ENCODE data around the gene SEL1L. TPM values are rescaled to one million over a fixed set of nuclear protein-coding genes. Genes with fewer than 3 reads are reported as not detected.

Gene SEL1L
- total RNA-seq, 2 donors from 2014 or later: 32.9 to 36.6 TPM

DNA sequence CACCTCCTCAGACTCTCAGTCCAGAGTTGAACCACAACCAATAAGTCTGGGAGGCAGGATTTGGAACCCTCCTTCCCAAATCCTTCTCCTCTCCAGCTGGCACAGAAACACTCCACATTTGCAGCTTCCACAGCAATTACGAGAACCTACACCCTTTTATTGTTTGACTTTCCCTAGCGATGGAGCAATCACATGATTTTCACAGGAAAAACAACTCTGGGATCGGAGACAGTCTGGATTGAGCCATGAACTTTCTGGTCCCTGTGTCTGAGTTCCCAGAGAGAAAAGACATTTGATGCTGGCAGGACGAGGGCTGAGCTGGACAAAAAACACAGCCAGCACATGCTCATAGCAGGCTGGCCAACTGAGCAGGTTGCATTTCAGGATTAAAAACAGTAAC is 84.5 kb downstream of the SEL1L start:
- Histone ChIP-seq H3K27ac (peak overlapping the region in 1 of 2 donors; percentile 60), H3K27me3 (no peaks in the 10 kb centered on the region)

DNA sequence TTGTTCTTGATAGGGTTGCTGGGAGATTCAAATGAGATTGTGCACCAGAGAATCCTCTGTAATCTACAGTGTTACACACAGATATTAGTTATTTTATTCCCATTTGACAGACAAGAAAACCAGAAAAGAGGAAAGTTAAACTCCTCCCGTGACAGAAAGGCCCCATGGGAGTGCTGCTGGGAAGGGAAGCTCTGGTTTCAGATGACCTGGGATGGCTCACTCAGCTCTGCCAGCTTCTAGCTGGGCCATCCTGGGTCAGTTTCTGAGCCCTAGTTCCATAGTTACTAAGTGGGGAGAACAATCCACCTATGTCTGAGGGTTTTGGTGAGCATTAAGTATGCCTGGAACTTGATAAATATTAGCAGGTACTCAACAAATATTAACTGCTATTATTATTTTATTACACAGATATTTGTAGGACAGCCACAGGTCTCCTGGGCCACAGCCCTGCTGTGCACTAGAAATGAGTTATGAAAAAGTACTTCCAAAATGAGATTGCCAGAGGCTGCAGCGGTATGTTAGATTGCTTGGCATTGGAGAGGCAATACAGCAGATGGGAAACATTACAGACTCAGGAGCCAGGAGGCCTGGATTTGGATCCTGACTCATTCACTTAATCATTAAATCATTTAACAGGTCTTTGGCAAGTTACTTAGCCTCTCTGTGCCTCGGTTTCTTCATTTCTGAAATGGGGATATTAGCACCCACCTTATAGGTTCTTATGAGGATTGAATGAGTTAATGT is 86.5 kb downstream of the SEL1L start:
- Histone ChIP-seq H3K27me3 (no peaks in the 10 kb centered on the region), H3K4me3 (no peak overlapping the region), H3K9me3 (peaks cover 0 to 5% of the 10 kb centered on the region in 2 donors), H3K27ac (peak overlapping the region in 1 of 2 donors; percentile 5), H3K4me1 (peaks cover 0 to 19% of the 10 kb centered on the region in 2 donors), H3K36me3 (no peaks in the 10 kb centered on the region)
- no peak for DNase-seq (ENCODE audit: low spot score)
- TF ChIP-seq, protein P1, sequence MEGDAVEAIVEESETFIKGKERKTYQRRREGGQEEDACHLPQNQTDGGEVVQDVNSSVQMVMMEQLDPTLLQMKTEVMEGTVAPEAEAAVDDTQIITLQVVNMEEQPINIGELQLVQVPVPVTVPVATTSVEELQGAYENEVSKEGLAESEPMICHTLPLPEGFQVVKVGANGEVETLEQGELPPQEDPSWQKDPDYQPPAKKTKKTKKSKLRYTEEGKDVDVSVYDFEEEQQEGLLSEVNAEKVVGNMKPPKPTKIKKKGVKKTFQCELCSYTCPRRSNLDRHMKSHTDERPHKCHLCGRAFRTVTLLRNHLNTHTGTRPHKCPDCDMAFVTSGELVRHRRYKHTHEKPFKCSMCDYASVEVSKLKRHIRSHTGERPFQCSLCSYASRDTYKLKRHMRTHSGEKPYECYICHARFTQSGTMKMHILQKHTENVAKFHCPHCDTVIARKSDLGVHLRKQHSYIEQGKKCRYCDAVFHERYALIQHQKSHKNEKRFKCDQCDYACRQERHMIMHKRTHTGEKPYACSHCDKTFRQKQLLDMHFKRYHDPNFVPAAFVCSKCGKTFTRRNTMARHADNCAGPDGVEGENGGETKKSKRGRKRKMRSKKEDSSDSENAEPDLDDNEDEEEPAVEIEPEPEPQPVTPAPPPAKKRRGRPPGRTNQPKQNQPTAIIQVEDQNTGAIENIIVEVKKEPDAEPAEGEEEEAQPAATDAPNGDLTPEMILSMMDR (IDR thresholded peaks at IDR 0.05): no peak

More for the DNA sequence above, 84.5 kb downstream of the SEL1L start:
- TF ChIP-seq, protein P1 (IDR thresholded peaks at IDR 0.05): no peak
- Histone ChIP-seq H3K4me1 (peaks cover 0 to 19% of the 10 kb centered on the region in 2 donors), H3K4me3 (no peak overlapping the region), H3K9me3 (no peaks in the 10 kb centered on the region), H3K36me3 (no peaks in the 10 kb centered on the region)
- DNase-seq (ENCODE audit: low spot score): peak; percentile 75

DNA sequence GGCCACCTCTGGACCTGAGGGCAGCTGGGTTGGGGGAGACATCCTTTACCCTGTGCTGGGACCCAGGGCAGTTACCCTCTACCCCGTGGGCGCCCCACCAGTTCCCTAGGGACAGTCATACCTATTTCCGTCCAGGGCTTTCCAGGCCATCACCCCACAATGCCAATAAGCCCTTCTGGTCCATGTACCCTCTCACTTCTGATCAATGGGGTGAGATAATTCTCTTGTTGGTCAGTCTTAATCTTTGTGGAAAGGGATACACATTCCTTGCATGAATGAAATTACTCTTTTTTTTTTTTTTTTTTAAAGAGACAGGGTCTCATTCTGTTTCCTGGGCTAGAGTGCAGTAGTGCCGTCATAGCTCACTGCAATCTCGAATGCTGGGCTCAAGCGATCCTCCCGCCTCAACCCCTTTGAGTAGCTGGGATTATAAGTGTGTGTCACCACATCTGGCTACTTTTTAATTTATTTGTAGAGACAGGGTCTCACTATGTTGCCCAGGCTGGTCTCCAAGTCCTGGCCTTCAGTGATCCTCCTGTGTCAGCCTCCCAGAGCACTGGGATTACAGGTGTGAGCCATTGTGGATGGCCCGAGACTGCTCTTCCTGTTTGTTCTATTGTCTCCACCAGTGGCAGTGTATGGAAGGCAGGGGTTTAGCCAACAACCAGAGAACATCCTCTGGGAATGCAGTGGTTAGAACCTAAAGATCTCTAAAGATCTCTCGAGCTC is 87.2 kb downstream of the SEL1L start:
- TF ChIP-seq, protein P1 (IDR thresholded peaks at IDR 0.05): no peak

DNA sequence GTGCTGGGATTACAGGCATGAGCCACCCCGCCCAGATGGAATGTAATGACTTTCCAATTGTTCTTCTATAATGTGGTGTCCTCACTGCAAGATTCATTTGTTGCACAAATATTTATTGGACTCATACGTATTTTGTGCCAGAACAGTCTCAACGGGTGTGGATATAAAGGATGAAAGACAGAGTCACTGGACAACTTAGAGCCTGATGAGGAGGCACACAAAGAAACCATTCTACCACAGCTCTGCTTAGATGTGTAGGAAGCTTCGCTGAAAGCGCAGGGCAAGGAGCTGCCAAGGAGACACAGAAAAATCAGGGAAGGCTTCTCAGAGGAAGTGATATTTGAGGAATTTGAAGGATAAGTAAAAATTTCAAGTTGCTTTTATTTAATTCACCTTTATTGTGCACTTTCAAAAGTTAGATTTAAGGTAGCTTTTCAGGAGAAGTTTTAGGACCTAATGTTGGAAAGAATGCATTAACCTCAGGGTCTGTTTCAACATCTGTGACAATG is 92.0 kb downstream of the SEL1L start:
- peaks cover 0 to 5% of the 10 kb centered on the region in 2 donors for H3K9me3 ChIP-seq
- H3K27me3 ChIP-seq: no peaks in the 10 kb centered on the region
- DNase-seq (ENCODE audit: low spot score): no peak
- no peak overlapping the region for H3K4me3 ChIP-seq
- no peaks in the 10 kb centered on the region for H3K36me3 ChIP-seq
- H3K27ac ChIP-seq: no peak overlapping the region
- peaks cover 0 to 4% of the 10 kb centered on the region in 2 donors for H3K4me1 ChIP-seq
- TF ChIP-seq, protein P1 (IDR thresholded peaks at IDR 0.05): no peak

More for the DNA sequence above, 87.2 kb downstream of the SEL1L start:
- H3K4me1 ChIP-seq: peaks cover 0 to 19% of the 10 kb centered on the region in 2 donors
- no peaks in the 10 kb centered on the region for H3K36me3 ChIP-seq
- no peak overlapping the region for H3K27ac ChIP-seq
- no peak overlapping the region for H3K4me3 ChIP-seq
- peaks cover 0 to 5% of the 10 kb centered on the region in 2 donors for H3K9me3 ChIP-seq
- no peak for DNase-seq (ENCODE audit: low spot score)
- no peaks in the 10 kb centered on the region for H3K27me3 ChIP-seq

DNA sequence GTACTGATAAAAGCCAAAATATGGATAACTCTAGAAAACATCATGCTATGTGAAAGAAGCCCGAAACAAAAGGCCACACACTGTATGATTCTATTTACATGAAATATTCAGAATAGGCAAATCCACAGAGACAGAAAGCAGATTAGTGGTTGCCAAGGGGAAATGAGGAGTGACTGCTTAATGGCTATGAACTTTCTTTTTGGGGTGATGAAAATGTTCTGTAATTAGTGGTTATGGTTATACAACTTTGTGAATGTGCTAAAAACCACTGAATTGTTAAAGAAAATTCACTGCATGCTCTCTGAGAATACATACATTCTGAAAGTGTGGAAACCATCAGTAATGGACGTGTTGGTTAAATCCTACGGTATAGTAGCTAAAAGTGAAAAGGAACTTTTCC is 93.6 kb downstream of the SEL1L start:
- H3K27me3 ChIP-seq: peaks cover 0 to 6% of the 10 kb centered on the region in 2 donors
- no peak overlapping the region for H3K4me3 ChIP-seq
- peaks cover 0 to 16% of the 10 kb centered on the region in 2 donors for H3K4me1 ChIP-seq
- no peaks in the 10 kb centered on the region for H3K36me3 ChIP-seq
- TF ChIP-seq, protein P1 (IDR thresholded peaks at IDR 0.05): no peak
- no peak for DNase-seq (ENCODE audit: low spot score)
- H3K9me3 ChIP-seq: peaks cover 0 to 5% of the 10 kb centered on the region in 2 donors
- no peak overlapping the region for H3K27ac ChIP-seq

Data from right atrium auricular region (tissue), 2 donors.